ENCODE measurements around the gene ELMO1.

The ELMO1 gene

DNA sequence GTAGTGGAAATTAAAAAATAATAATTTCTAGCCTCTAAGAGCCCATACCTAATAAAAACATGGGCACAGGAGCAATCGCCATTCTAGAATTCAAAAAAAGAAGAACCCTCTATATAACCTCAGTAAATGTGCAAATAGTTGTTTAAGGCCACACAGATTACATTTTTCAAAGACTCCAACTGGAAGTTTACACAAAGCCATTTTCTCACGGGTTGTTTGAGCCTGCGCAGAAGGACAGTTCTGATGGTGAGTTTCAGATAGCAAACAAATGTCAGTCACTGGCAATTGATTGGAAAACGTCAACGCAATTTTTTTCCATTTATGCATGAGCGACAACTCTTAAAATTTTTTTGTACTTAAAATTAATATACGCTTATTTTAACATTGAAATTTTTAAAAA lies 23.0 kb upstream of the ELMO1 start:
- DNase-seq: no peak

DNA sequence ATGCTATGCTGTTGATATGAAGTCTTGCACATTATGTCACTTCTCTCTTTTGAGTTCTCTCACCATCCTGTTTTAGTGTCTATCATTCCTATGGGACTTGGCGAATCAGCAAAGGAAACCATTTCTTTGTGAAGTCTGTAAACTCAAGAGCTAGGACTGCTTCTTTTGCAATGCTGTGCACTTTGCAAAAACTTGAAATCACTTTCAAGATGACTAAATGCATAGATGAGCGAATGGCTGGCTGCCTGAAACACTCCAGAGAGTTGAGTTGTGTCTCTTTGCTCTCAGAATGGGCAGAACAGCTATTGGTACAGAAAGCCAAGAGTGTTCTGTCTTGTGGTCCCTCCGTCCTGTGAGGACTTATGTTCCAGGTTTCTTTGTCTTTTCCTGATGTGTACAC lies 18.3 kb upstream of the ELMO1 start:
- no peak for DNase-seq

DNA sequence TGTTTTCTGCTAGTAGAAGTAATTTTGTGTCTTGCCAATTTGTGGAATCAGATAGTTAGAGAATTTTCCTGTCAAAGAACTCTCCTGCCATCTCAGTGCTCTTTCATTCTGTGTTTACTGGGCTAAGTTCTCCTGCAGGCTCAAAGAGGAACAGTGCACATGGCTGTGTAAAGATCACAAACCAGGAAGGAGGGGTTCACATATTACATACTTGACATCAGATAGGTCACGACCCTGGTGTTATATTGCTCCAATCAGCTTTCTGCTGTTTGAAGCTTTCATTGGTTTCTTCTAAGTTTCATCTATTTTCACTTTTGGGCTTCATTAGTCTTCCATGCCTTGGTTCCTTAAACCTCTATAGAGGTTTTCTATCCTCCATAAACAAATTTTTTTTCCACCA lies 13.5 kb upstream of the ELMO1 start:
- no peak for DNase-seq

DNA sequence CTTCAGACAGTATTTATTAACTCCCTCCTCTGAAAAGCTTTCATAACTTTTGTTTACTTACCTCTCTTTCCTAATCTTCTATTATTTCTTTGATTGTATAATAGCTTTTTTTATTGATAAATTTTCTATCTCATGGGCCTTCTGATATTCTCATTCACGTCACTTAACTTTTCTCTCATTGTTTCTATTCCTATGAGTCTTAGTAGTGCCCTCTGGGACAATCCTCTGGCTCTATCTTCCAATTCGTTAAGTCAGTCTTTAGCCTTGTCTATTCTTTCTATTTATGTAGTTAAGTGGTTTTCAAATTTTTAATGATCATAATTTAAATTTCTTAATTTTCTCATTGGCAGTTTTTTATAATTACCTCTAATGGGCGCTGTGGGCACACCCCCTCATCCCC lies 6.4 kb upstream of the ELMO1 start:
- DNase-seq: no peak

DNA sequence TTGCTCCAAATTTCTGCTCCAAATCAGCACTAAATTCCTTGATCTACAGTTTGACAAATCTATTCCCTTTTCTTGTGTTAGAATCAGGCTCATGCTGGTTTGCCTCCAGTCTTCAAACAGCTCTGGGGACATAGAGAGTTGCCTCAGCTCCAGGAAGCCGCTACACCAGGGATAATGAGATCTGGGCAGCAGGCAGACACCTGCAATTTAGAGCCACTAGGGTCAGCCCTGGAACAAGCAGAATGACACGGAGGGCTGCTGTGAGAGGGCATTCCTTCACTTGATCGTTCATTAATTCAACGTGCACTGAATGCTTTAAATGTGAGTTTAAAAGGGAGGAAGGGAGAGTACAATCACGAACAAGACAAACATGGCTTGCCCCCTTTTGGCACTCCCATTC lies 3.7 kb upstream of the ELMO1 start:
- no peak for DNase-seq

DNA sequence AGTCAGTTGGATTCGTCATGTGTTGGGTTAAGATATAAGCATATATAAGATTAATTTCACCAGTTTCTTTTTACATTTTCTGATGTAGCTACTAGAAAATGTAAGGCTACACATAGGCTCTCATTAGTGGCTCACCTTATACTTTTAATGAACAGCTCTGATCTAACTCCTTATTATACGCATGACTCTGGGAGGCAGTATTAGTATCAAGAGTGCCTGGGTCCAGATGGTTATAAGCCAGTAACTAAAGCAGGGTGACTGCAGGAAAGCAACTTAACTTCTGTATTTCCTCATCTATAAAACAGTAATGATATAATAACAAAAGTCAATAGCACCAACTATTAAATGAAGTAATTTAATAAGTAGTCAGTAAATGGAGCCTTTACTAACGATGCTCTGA lies 1.4 kb upstream of the ELMO1 start:
- DNase-seq: no peak

DNA sequence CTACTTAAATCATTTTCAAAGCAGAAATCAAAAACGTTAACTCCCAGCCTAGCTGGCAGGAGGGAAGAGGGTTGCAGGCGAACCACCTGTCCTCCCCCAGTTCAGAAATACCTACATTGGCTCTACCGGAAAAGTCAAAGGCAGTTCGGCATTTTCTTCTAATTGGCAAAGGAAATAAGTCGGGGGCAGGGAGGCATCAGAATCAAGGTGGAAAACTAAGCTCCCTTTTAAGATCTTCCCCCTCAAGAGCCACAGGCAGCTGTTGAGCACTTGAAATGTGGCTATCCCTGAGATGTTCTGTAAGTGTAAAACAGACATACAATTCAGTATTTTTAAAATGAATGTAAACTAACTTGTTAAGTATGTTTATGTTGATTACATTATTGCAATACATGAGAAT lies 957 bp upstream of the ELMO1 start:
- no peak for DNase-seq

DNA sequence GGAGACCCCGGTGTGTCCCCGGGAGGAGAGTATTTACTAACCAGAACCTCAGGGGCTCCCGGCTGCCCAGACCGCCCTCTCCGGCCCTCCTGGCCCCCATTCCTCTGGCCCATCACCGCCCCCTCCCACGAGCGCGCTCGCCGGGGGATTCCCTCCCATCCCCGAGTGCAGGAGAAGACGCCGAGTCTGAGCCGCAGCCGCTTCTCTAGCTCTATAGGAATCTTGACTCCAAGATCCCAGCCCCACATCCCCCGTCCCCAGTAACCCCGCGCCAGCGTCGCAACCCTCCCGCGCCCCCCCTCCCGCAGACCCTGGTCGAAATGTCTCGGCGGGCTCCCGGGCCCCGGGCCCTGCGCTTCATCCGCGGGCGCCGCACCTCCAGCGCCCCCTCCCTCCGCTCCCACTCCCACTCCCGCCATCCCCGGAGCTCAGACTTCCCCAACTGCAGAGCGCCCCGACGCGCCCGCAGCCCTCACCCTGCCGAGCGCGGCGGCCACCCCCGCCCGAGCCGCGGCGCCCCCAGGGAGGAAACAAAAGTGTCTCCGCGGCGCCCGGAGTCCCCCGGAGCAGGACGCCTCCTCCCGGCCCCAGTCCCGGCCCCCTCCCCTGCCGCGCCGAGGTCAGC lies 541 bp downstream of the ELMO1 start:
- no peak for DNase-seq

DNA sequence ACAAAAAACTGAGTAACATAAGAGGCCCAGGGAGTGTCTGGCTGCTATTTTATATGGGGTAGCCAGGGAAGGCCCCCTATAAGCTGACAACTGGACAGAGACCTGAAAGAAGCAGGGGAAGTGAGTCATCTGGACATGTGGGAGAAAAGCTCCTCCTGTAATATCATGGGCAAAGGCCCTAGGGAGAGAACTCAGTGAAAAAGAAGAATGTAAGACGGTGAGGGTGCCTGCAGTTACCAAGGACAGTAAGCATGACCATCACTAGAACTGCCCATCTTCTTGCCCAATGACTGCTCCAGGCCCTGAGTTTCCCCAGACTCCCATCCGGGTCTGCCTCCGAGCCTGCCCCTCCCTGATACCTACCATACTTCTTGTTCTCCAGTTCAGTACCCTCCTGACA lies 2.3 kb downstream of the ELMO1 start:
- no peak for DNase-seq

DNA sequence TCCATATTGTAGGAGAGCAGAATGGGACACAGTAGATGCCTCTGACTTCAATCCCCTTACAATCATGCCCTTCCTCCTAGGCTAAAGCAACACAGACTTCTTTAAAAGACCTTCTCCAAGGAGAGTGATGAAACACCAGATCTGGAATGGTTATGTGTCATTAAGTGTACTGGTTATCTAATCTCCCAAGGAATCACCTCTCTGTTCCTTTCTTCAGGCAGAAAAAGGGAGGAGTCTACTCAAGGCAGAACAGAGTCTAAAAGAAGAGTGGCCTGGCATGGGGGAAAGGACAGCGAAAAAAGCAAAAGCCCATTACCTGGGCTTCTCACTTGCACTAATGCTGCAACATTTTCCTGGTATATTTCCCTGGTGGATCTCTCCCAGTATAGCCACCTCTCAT lies 2.9 kb downstream of the ELMO1 start:
- no peak for DNase-seq

DNA sequence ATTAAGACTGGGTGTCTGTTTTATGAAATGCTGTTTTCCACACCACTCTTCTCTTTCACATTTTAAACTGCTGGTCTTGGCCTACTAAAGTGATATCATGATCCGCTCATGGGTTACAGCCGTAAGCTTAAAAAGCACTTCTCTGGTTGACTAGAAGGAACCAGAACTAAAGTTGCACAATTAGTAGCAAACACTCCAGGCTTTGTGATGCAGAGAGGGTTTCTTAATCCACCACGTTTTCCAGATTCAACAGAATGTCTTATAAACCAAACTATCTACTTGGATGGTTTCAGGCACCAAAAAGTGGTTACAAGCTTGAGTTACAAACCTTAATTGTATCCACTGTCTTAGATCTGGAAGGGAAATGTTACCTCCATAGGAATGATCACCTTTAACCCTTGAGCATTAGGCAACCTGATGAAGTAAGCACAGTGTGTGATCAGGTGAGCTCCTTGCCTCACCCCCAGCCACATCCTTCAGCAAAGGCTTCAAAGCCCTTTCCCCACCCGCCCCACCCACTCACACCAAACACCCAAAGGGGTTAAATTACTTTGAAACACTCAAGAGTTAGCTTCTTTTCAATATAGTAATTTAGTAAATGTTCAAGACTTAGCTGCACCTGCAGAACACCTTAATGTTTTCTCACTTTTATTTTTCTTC lies 3.5 kb downstream of the ELMO1 start:
- no peak for DNase-seq

DNA sequence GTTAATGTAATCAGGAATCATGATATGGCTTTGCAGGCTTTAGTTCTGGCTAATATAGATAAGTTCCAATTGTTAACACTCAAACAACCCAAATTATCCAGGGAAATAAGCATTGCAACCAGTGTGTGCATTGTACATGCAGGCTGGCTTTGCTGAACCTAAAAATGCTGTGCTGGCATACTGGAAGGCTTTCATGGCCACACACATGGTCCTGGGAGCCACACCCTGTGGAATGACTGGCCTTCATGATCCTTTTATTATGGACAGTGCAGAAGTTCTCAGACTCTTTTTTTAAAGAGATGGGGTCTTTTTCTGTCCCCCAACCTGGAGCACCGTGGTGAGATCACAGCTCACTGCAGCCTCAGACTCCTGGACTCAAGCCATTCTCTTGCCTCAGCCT lies 5.0 kb downstream of the ELMO1 start:
- no peak for DNase-seq

DNA sequence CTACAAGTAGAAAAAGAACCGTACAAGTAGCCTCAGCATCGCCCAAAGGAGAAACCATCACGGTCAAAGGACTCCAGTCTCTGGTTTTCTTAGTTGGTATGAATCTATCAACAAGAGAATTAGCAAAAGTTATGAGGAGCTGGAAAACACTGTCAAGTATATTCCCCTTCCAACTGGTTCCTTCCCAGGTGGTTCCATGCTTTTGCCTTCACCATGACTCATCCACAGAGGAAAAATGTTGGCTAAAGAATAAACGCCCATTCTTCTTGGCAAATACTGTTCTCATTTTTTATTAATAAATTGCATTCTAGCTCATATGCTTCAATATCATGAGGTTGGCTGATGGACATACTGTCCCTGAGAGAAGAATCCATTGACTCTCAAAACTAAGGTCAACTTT lies 6.4 kb downstream of the ELMO1 start:
- DNase-seq: no peak

DNA sequence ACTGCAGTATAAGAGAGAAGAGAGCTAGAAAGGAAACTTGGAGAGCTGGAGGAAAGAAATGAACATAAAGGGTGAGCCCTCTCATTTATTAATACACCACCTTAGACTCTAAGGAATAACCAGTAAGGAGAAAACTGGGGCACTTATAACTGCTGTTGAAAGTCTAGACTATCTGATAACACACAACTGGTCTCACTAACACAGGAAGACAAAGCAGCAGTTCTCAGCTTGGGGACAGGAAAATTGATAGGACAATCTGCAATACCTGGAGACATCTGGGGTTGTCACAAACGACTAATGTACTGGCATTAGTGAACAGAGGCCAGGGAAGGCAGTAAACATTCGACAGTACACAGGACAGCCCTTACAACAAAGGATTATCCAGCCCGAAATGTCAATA lies 6.8 kb downstream of the ELMO1 start:
- no peak for DNase-seq

DNA sequence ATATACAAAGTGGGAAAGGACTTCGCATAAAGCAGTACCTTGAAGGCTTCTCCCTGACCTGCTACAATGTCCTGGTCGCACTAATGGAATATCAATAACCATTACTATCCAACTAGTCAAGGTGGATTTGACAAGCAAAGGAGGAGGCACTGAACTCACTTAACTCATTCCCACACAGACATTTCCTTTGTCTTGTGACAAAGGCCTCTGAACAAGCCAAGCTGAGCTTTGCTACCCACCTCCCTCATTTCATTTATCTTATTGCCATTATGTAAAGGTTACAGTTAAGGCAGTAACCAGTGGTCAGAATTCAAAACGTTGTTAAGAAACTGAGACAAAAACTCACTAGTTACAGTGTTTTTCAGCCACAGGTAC lies 7.3 kb downstream of the ELMO1 start:
- no peak for DNase-seq

DNA sequence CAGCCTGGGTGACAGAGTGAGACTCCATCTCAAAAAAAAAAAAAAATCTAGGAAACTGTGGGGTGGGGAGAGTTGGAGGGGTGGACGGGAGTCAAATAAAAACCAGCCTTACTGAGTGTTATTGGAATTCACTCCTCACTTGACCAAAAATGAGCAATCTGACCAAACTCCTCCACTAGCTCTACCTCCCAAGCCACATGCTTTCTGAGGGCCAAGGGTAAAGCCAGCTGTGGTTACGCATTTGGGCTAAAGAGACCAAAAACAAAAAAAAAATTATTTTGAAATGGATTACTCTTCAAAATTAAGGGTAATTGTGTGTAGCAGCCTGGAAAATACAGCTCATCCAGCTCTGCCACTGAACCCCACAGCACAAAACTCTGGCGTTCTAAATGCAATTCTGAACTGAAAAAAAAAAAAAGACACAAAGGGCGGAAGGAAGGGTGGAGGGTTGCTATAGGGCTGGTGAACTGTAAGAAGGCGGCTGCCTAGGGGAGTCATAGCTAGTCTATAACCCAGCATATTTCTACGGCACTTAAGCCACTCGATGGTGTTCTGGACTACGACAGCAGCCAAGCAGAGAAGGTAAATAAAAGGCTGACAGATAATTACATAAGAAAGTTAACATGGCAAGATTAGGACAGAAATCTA lies 7.8 kb downstream of the ELMO1 start:
- DNase-seq: no peak

DNA sequence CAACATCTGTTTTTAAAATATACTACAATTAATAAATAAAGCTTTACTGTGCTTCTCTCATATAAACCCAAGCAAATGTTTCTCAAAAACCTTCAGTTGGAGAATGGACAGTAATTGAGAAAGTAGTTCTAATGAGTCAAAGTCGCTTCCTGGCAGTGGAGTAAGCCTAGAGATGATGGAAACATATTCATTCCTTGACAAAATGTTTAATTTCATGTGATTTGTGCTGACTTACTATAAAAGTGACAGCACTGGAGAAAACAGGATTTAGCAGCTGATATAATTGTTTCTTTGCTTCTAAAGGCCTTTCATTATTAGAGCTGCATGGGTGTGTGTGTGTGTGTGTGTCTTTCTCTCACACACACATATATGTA lies 9.0 kb downstream of the ELMO1 start:
- DNase-seq: no peak

DNA sequence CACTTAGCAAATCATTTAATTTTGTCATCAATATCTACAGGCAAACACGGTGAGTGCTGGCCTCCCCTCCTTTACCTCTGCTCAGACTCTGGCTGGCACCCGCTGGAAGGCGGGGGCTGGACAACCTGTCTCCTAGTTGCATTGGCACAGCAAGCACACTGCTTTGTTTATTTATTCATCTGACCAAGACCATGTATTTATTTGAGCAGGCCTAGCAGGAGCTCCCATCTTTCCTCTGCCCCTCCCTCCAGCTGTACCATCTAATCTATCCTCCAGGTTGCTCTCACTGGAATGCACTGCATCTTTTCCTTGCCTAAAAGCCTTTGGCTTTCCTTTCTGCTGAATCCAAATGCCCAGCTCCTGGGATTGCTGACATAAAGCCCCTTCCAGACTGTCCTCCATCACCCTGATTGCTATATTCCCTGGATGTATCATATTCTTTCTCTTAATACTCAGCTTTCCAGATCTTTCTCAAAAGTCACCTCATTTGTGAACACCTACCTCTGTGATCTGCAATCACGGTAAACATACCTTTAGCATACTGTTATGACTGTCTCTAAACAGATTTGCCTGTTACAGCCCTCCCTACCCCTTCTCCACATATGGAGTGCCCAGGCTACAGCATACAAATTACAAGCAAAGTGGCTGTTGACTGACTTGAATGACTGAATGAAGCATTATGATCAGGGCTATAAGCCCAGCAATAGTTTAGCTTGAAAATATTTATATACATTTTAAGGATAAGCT lies 9.6 kb downstream of the ELMO1 start:
- DNase-seq: no peak

DNA sequence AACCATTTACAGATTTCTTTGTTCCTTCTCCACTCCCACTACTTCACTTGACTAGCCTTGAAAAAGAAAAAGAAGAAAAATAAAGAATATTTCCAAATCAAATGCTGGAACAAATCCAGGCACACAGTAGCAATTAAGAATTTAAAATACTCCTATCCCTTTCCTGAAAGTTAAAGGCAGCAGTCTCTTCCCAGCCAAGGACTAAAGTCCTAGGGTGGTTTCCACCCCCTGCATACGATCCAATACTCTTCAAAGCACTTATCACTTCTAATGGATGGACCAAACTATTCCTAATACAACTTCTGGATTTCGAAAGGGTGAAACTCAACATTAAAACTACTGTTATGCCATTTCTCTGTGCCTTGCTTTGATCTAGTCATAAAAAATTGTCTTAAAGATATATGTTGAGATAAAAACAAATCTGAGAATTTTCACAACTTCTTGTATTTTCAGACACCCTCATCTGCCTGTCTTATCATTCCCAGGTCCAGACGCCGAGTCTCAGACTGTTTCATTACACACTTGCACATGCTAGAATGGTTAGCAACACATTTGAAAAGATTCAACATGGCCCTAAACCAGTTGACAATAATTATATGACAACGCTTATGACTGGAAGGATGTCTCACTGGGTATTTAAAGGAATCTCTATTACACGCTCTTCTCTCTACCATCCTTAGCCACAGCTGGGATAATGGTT lies 13.4 kb downstream of the ELMO1 start:
- DNase-seq: no peak

DNA sequence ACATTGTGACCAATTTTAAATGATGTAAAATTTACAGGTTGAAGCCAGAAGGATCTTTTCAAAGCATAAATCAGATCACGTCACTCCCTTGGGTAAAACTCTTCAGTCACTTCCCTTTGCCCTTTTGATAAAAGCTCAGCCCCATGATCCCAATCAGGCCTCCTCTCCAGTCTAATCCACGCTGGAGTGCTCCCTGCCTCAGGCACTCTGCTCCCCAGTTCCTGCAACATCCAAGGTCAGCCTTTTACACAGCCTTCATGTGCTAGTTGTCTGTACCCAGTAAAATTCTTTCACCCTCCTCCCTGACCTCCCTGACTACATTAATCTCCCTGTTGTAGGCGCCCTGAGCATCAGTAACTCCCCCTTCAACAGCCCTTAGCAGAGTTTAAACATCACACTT lies 14.1 kb downstream of the ELMO1 start:
- DNase-seq: no peak

DNA sequence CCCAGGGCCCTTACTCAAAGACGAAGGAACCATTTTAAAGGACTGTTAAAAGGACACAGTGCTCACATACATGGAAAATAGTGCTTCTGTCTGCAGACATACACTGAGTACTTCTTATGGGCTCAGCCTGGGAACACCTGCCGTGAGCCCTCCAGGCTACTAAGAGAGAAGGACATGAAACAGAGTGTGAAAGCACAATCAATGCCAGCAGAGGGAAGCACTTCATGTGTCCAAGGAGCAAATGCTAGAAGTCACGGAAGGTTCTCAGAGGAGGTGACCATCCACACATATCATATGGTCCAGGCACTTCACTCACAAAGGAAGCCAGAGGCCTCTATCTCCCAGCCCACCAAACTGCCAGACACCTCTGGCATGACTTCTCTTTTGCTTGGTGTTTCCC lies 15.5 kb downstream of the ELMO1 start:
- DNase-seq: no peak

DNA sequence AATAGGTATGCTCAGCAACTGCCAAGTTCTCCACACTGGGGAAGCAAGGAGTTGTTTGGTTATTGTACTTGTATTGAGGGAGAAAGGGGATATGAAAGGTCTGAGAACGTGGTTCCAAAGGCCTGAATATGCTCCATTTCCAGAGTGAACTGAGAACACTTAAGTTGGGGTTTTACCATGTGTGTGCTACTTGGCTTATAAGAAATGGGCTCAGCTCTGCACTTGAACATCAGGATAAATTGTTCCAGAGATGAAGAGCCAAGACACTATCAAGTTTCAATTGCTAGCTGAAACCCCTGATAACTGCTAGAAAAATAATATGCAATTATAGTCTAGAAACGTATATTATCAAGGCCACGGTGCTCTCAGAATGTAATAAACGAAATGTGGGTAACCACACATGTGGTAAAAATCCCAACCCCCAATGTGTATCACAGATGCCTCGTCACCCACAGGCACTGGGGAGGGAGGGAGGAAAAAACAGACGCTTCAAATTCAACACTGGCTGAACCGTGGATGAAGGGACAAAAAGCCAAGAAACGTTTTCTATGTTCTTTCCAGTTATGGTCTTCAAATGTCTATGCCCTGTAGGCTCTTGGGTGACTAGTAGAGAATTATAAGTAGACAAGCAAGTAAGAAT lies 16.3 kb downstream of the ELMO1 start:
- no peak for DNase-seq

DNA sequence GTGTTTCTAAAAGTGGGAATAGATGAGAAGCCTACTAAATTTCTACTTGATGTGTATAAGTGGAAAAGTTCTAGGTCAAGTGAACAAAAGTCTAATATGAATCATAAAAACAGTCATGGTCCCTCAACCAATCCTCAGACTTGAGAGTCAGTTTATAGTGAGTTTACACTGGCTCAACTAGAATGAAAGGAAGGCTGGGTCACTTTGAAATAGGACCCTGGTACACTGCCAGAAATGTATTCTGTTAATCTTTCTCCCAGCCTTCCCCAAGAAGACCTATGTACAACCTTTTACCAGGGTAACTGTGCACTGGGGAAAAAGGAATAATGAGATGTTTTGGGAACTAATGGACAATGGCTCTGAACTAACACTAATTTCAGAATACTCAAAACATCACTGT lies 17.3 kb downstream of the ELMO1 start:
- DNase-seq: no peak

Data from activated CD4-positive, CD25-positive, alpha-beta regulatory T cell treated with anti-CD3 and anti-CD28 coated beads, Interleukin-2, amount 50 U/mL, for 72 hours (primary cell).